HepG2 (cell line): ENCODE data around the gene RANGRF.

Source experiments
- EP300 ChIP-seq, 3 experiments: sonication (generic) in 1 of 3; formaldehyde crosslinking in 1 of 3; IDR thresholded peaks; 2 replicates each; pipeline versions ENCODE4 v1.5.1 to v1.6.1; 2011 to 2020; ENCODE audit warnings: low read depth in 2 of 3, low read length in 2 of 3, borderline replicate concordance in 1 of 3, improper control_type of control experiment in 1 of 3, mild to moderate bottlenecking in 1 of 3, missing genetic modification reagents in 1 of 3, moderate library complexity in 1 of 3
- FOXJ3 ChIP-seq: sonication (generic); formaldehyde crosslinking; IDR thresholded peaks from 2 replicates; pipeline ENCODE4 v1.4.0; 2020; ENCODE audit warnings: missing genetic modification reagents, mild to moderate bottlenecking, borderline replicate concordance
- KLF6 ChIP-seq: IDR thresholded peaks from 2 replicates; pipeline ENCODE4 v1.8.0; 2016; ENCODE audit warnings: missing biosample characterization, missing genetic modification reagents
- SMARCC2 ChIP-seq: fragments of 450-650 bp; IDR thresholded peaks from 2 replicates; pipeline ENCODE4 v1.6.1; 2017; ENCODE audit warnings: antibody characterized with exemption, mild to moderate bottlenecking
- ZBTB20 ChIP-seq: sonication (generic); formaldehyde crosslinking; IDR thresholded peaks from 2 replicates; pipeline ENCODE4 v1.8.1; 2023; ENCODE audit warnings: missing genetic modification reagents, low read depth, mild to moderate bottlenecking, borderline replicate concordance
- ZBTB21 ChIP-seq: sonication (generic); formaldehyde crosslinking; IDR thresholded peaks from 2 replicates; pipeline ENCODE4 v1.4.0; 2020; ENCODE audit warnings: missing genetic modification reagents
- ZNF263 ChIP-seq: sonication (generic); formaldehyde crosslinking; IDR thresholded peaks from 2 replicates; pipeline ENCODE4 v1.4.0; 2020; ENCODE audit warnings: missing genetic modification reagents
- TF ChIP-seq, protein P1 (sequence below): IDR thresholded peaks from 2 replicates; pipeline ENCODE4 v1.6.1; 2012; ENCODE audit warnings: inconsistent platforms
- TF ChIP-seq, protein P2 (sequence below): sonication (generic); formaldehyde crosslinking; IDR thresholded peaks from 2 replicates; pipeline ENCODE4; 2020; ENCODE audit warnings: missing genetic modification reagents, mild to moderate bottlenecking, borderline replicate concordance

DNA sequence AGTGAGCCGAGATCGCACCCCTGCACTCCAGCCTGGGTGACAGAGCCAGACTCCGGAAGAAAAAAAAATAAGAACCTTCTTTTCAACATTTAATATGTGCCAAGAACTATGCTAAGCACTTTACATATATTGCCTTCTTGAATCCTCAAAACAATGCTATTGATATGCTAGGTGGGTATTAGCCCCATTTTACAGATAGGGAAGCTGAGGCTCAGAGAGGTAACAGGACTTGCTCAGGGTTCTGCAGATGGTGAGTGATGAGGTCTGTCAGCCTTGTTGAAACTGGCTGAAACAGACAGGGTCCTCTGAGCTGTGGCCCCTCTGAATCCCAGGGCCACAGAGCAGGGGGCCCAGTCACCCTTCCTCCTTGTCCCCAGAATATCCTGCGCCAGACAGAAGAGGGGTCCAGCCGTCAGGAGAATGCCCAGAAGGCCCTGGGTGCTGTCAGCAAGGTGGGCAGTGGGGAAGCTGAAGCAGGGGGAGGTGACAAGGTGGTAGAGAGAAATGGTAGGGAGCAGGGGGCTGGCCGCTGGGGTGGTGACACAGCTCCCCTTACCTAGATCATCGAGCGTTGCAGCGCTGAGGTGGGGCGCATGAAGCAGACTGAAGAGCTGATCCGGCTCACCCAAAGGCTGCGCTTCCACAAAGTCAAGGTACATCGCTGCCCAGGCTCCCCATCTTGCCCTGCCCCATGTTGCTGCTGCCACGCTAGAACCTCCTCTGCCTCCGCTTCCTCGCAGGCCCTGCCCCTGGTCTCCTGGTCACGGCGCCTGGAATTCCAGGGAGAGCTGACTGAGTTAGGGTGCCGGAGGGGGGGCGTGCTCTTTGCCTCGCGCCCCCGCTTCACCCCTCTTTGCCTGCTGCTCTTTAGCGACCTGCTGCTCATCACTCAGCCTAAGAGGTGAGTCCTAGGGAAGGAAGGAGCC is 29.8 kb downstream of the RANGRF start:
- TF ChIP-seq, protein P1, sequence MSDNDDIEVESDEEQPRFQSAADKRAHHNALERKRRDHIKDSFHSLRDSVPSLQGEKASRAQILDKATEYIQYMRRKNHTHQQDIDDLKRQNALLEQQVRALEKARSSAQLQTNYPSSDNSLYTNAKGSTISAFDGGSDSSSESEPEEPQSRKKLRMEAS, result no peak
- no peak for TF ChIP-seq ZNF263 (CRISPR knock-in tag)
- TF ChIP-seq SMARCC2, result no peak
- no peak for TF ChIP-seq EP300 (IDR thresholded peaks at IDR 0.05; ENCODE audit: low read depth in 2 of 2, low read length in 2 of 2)
- TF ChIP-seq EP300 (CRISPR knock-in tag; IDR thresholded peaks at IDR 0.05; ENCODE audit: borderline replicate concordance), result no peak
- no peak for TF ChIP-seq ZBTB21 (CRISPR knock-in tag)
- no peak for TF ChIP-seq FOXJ3 (CRISPR knock-in tag)
- no peak for TF ChIP-seq KLF6
- TF ChIP-seq ZBTB20, result no peak
- TF ChIP-seq, protein P2, sequence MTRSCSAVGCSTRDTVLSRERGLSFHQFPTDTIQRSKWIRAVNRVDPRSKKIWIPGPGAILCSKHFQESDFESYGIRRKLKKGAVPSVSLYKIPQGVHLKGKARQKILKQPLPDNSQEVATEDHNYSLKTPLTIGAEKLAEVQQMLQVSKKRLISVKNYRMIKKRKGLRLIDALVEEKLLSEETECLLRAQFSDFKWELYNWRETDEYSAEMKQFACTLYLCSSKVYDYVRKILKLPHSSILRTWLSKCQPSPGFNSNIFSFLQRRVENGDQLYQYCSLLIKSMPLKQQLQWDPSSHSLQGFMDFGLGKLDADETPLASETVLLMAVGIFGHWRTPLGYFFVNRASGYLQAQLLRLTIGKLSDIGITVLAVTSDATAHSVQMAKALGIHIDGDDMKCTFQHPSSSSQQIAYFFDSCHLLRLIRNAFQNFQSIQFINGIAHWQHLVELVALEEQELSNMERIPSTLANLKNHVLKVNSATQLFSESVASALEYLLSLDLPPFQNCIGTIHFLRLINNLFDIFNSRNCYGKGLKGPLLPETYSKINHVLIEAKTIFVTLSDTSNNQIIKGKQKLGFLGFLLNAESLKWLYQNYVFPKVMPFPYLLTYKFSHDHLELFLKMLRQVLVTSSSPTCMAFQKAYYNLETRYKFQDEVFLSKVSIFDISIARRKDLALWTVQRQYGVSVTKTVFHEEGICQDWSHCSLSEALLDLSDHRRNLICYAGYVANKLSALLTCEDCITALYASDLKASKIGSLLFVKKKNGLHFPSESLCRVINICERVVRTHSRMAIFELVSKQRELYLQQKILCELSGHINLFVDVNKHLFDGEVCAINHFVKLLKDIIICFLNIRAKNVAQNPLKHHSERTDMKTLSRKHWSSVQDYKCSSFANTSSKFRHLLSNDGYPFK (CRISPR knock-in tag), result no peak
